Cardiac muscle cell (in vitro differentiated cells and primary cell): ENCODE results near the gene GNRH2. TPM values are rescaled to one million over a fixed set of nuclear protein-coding genes. Genes with fewer than 3 reads are reported as not detected.

ENCODE experiments used
- DNase-seq, 2 donors: peaks; one replicate each; pipeline versions ENCODE4 v3.0.0 to v3.0.0-alpha.2; 2010 to 2017; ENCODE audit warnings: low read depth in 1 of 2, low spot score in 1 of 2
- H3K27ac ChIP-seq: fragments of 200-600 bp; sonication (generic); 2 replicates; pipeline ENCODE4 v1.5.1; 2016
- H3K27me3 ChIP-seq: fragments of 200-600 bp; sonication (generic); 2 replicates; pipeline ENCODE4 v1.6.0; 2016; ENCODE audit warnings: control low read depth
- H3K36me3 ChIP-seq: fragments of 200-600 bp; sonication (generic); 2 replicates; pipeline ENCODE4 v1.5.1; 2016; ENCODE audit warnings: control low read depth
- H3K4me1 ChIP-seq: fragments of 200-600 bp; sonication (generic); 2 replicates; pipeline ENCODE4 v1.8.1; 2017; ENCODE audit warnings: low read depth, mild to moderate bottlenecking, mixed run types
- H3K4me3 ChIP-seq: fragments of 200-600 bp; sonication (generic); 2 replicates; pipeline ENCODE4 v1.5.1; 2016; ENCODE audit warnings: mild to moderate bottlenecking
- H3K9me3 ChIP-seq: fragments of 200-600 bp; sonication (generic); 2 replicates; pipeline ENCODE4 v1.5.1; 2017; ENCODE audit warnings: low read depth, mild to moderate bottlenecking, control low read depth
- CTCF ChIP-seq: IDR thresholded peaks from 2 replicates; pipeline ENCODE4 v1.5.1; 2012; ENCODE audit warnings: low read depth, mild to moderate bottlenecking, low read length
- polyA plus RNA-seq: library from polyadenylated mRNA; unstranded; fragments of >200 nt; fragmentation: Nextera tagmentation; extraction: Ambion mirVana; gene quantifications from 2 replicates; pipeline ENCODE4 v1.2.1, GENCODE V29; 2016
- total RNA-seq: library from RNA; depleted of rRNA; stranded (reverse); fragments of >200 nt; gene quantifications from 2 replicates; pipeline ENCODE4 v1.2.3, GENCODE V29; 2016

GNRH2 gene
- total and polyA plus RNA-seq, 2 experiments from 2014 or later, result 5.3 TPM; not detected in 1

DNA sequence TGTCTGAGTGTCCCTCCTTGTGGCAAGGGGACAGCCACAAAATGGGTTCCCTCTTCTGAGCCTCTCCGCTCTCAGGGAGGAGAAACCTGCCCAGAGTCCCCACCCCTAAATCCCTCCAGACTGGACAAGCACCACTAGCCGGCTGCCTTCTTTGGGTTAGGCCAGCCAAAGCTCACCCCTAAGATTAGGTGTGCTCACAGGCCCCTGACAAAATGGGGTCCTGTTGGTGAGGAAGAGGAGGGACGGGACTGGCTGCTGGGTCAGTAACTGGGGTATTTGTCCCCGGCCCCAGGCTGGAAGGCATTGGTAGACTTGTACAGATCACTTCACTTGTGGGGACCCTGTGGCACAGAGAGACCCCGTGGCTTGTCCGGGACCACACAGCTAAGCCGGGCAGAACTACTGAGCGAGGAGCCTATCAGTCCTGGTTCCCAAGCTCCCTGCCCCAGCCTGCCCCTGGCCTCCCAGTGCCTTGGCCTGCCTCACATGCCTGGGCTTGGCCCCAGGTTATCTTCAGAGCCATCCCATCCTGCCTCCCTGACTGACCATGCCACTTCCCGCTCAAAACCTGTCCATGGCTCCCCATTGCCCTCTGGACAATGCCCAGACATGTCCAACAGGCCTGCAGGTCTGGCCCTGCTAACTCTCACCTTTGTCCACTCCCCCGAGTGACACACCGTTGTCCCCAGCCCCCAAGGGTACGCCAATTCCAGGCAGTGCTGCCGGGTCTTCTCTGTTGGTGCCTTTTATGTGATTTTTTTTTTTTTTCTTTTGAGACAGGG is 51.6 kb downstream of the GNRH2 start:
- Histone ChIP-seq H3K27me3 (peaks cover 25% of the 10 kb centered on the region), H3K4me1 (peaks cover 5% of the 10 kb centered on the region), H3K36me3 (no peaks in the 10 kb centered on the region), H3K27ac (no peak overlapping the region), H3K9me3 (no peaks in the 10 kb centered on the region), H3K4me3 (no peak overlapping the region)
- DNase-seq, result no peak
- no peak for TF ChIP-seq CTCF

Other genes with a start within 250 kb of the GNRH2 start
- 72.1 and 129 TPM in 2 replicates for gene CPXM1, start 243.0 kb upstream of the GNRH2 start, total RNA-seq
- gene CPXM1, start 243.0 kb upstream of the GNRH2 start, polyA plus RNA-seq, result 98.5 and 181 TPM in 2 replicates
- not detected in 2 replicates for gene C20orf141, start 228.6 kb upstream of the GNRH2 start, total RNA-seq
- gene C20orf141, start 228.6 kb upstream of the GNRH2 start, polyA plus RNA-seq, result not detected in 2 replicates
- not detected in 2 replicates for gene TMEM239, start 227.3 kb upstream of the GNRH2 start, total RNA-seq
- 0.04 TPM in 1 of 2 replicates, not detected in the other for gene TMEM239, start 227.3 kb upstream of the GNRH2 start, polyA plus RNA-seq
- 69.2 and 78.0 TPM in 2 replicates for gene PCED1A, start 203.0 kb upstream of the GNRH2 start, total RNA-seq
- gene PCED1A, start 203.0 kb upstream of the GNRH2 start, polyA plus RNA-seq, result 45.5 and 50.6 TPM in 2 replicates
- gene VPS16, start 202.9 kb upstream of the GNRH2 start, total RNA-seq, result 49.1 and 51.5 TPM in 2 replicates
- gene VPS16, start 202.9 kb upstream of the GNRH2 start, polyA plus RNA-seq, result 44.5 and 60.4 TPM in 2 replicates
- 44.0 and 45.1 TPM in 2 replicates for gene PTPRA, start 170.1 kb upstream of the GNRH2 start, total RNA-seq
- 55.6 and 69.4 TPM in 2 replicates for gene PTPRA, start 170.1 kb upstream of the GNRH2 start, polyA plus RNA-seq
- 129 and 133 TPM in 2 replicates for gene MRPS26, start 2.4 kb downstream of the GNRH2 start, total RNA-seq
- gene MRPS26, start 2.4 kb downstream of the GNRH2 start, polyA plus RNA-seq, result 159 and 164 TPM in 2 replicates
- gene OXT, start 28.0 kb downstream of the GNRH2 start, total RNA-seq, result not detected in 2 replicates
- not detected in 2 replicates for gene OXT, start 28.0 kb downstream of the GNRH2 start, polyA plus RNA-seq
- not detected in 2 replicates for gene AVP, start 41.1 kb downstream of the GNRH2 start, total RNA-seq
- not detected in 2 replicates for gene AVP, start 41.1 kb downstream of the GNRH2 start, polyA plus RNA-seq
- gene FASTKD5, start 116.2 kb downstream of the GNRH2 start, total RNA-seq, result 9.5 and 14.6 TPM in 2 replicates
- 12.3 and 21.4 TPM in 2 replicates for gene FASTKD5, start 116.2 kb downstream of the GNRH2 start, polyA plus RNA-seq
- gene UBOX5, start 116.2 kb downstream of the GNRH2 start, total RNA-seq, result 7.7 and 11.0 TPM in 2 replicates
- 8.0 and 12.1 TPM in 2 replicates for gene UBOX5, start 116.2 kb downstream of the GNRH2 start, polyA plus RNA-seq
- 20.5 and 30.9 TPM in 2 replicates for gene LZTS3, start 129.9 kb downstream of the GNRH2 start, total RNA-seq
- 14.5 and 15.7 TPM in 2 replicates for gene LZTS3, start 129.9 kb downstream of the GNRH2 start, polyA plus RNA-seq
- gene DDRGK1, start 161.1 kb downstream of the GNRH2 start, total RNA-seq, result 57.6 and 107 TPM in 2 replicates
- 48.1 and 81.6 TPM in 2 replicates for gene DDRGK1, start 161.1 kb downstream of the GNRH2 start, polyA plus RNA-seq
- gene ITPA, start 165.9 kb downstream of the GNRH2 start, total RNA-seq, result 33.8 and 56.5 TPM in 2 replicates
- gene ITPA, start 165.9 kb downstream of the GNRH2 start, polyA plus RNA-seq, result 54.5 and 74.1 TPM in 2 replicates
- gene SLC4A11, start 195.6 kb downstream of the GNRH2 start, total RNA-seq, result 0.11 and 0.12 TPM in 2 replicates
- gene SLC4A11, start 195.6 kb downstream of the GNRH2 start, polyA plus RNA-seq, result 0.54 TPM in 1 of 2 replicates, not detected in the other